GM12875 (cell line): ENCODE data around the gene UVSSA.

Experiments
- H3K4me3 ChIP-seq: one replicate; pipeline ENCODE4 v1.5.1; 2011; ENCODE audit warnings: low read depth, low read length, control low read depth
- CTCF ChIP-seq: IDR thresholded peaks from 2 replicates; pipeline ENCODE4 v1.5.1; 2011; ENCODE audit warnings: low read depth, mild to moderate bottlenecking, control low read depth, inconsistent platforms, low read length, moderate library complexity, borderline replicate concordance; ENCODE audit not compliant: insufficient read depth

The UVSSA gene

DNA sequence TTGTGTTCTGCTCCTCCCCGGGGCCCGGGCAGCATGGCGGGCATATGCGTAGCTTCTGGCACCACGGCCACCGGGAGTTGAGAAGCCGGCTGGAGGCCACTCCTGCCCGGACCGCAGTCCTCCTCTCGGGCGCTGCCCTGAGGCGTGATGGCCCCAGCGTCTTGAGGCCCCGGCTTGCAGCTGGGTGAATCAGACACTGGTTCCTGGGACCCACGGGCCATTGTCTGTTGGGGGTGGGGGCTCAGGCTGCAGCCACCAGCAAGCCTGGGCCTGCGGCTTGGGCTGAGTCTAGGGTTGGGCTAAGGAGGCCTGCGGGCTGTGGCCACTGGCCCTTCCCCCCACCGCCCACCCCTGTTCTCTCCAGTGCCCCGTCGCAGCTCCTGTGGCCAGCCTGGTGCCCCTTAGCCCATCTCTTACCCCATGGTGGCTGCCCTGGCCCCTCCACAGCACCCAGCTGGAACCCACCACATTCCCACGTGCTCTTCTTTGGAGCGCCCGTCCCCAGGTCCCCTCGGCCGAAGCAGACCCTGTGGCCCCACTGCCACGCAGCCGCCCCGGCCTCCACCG, 6.7 kb upstream of the UVSSA start:
- H3K4me3 ChIP-seq, result no peak overlapping the region
- no peak for TF ChIP-seq CTCF

DNA sequence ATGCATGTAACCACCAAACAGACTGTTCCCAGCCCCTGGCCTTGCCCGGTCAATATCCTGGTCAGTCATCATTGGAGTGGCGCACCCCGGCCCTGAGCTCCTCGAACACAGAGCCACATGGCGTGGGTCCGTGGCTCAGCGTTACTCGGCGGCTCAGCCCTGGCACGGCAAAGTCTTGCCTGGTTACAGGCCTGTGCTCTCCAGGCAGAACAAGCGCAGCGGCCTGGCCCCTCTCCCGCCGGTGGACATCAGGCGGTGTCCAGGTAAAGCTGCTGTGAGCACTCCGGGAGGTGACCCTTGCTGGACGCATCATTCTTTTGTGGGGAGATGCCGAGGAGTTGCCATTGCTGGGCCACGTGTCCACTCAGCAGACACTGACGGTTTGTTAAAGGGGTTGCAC, 6.1 kb upstream of the UVSSA start:
- TF ChIP-seq CTCF, result no peak
- H3K4me3 ChIP-seq, result no peak overlapping the region

- no peak for TF ChIP-seq CTCF
- H3K4me3 ChIP-seq, result no peak overlapping the region
These were observed 5.0 kb upstream of the UVSSA start for GRCh38 chr4:1342003-1342402.

DNA sequence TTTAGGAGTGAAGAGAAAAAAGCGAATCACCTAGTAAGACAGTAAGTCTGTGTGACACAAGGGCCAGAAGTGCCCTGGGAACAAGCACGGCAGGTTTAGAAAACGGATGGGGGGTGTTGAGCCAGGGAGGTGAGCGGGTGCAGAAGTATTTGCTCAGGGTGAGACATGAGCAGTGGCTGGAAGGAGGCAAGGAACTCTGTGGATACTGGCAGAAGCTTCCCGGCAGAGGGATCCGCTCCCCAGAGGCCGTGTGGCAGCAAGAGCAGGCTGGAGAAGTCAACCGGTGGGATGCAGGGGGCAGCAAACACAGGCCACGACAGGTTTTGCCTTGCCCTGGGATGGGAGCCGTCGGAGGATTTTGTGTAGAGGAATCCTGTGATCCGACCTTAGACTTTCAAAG, 2.3 kb upstream of the UVSSA start:
- TF ChIP-seq CTCF, result no peak
- H3K4me3 ChIP-seq, result no peak overlapping the region

DNA sequence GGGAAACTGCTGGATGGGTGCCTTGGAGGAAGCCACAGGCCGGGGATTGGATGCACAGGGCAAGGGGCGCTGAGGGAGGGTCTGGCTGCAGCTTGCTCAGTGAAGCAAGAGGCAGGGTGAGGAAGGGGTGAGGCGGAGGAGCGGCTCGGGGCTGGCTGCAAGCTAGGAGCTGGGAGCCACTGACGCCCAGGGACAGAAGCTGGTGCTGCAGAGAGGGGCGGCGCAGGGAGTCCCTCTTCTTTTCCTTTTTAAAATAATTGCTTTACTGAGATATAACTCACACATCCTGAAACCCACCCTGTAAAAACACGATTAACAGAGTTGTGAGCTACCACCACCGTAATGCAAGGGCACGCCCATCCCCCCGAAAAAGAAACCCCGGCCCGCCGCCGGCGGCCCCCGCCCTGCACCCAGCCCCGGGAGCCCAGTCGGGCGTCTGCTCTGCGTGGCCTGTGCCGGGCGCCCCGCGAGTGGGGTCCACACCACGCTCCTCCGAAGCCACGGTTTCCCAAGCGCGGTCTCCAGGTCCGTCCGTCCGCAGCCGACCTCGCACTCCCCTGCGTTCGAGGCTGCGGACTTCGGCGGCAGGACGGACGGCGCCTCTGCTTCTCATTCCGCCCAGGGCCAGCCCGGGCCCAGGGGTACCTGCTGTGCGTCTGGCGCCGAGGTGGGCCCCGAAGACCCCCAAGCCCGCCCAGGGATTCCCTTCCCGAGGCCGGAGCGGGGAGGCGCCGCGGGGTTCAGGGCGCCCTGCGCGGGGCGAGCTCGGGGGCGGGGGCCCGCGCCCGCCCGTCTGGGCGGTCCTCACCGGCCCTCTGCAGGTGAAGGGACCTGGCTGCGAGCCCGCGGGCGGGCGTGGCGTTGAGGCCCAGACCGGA, 866 bp upstream of the UVSSA start:
- no peak for TF ChIP-seq CTCF

GRCh38 chr4:1347410-1347864, 429 bp downstream of the UVSSA start:
- no peak for TF ChIP-seq CTCF
- H3K4me3 ChIP-seq, result peak overlapping the region; percentile 91

More for the DNA sequence above, 866 bp upstream of the UVSSA start:
- H3K4me3 ChIP-seq, result peak overlapping the region; percentile 91

DNA sequence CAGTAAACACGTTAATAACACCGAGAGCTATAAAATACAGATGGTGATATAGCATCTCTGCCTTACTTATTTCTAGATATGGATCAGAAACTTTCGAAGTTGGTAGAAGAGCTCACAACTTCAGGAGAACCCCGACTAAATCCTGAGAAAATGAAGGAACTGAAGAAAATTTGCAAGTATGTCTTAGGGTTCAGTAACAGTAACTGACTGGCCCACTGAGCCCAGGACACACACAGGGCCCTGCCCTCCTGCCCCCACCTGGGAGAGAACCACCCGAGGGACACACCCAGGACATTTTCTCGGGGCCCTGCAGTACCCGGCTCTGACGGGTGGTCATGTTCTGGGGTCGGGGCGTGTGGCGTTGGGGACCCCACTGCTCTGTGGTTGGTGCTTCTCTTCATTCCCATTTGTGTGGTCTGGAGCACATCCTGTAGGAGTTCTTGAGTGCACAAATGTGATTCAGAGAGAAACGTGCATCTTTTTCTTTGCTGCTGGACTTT, 1.1 kb downstream of the UVSSA start:
- no peak for TF ChIP-seq CTCF

More for the DNA sequence above, 1.1 kb downstream of the UVSSA start:
- H3K4me3 ChIP-seq, result peak overlapping the region; percentile 91
